WTC11 (cell line): ENCODE measurements around the gene SMYD1.

ENCODE experiments used
- FOXK1 ChIP-seq: sonication (generic); formaldehyde crosslinking; IDR thresholded peaks from 2 replicates; pipeline ENCODE4 v1.8.0; 2022; ENCODE audit warnings: mild to moderate bottlenecking, moderate library complexity, missing genetic modification reagents
- JUN ChIP-seq: sonication (generic); formaldehyde crosslinking; IDR thresholded peaks from 2 replicates; pipeline ENCODE4 v1.8.0; 2023; ENCODE audit warnings: mild to moderate bottlenecking, missing genetic modification reagents
- KAT7 ChIP-seq: sonication (generic); formaldehyde crosslinking; IDR thresholded peaks from 2 replicates; pipeline ENCODE4 v1.8.1; 2023; ENCODE audit warnings: missing genetic modification reagents, mild to moderate bottlenecking, borderline replicate concordance
- NFYB ChIP-seq: sonication (generic); formaldehyde crosslinking; conservative IDR thresholded peaks from 2 replicates; pipeline ENCODE4 v1.8.0; 2022; ENCODE audit warnings: low read depth, missing genetic modification reagents
- NR1H2 ChIP-seq: sonication (generic); formaldehyde crosslinking; IDR thresholded peaks from 2 replicates; pipeline ENCODE4 v1.9.0; 2021; ENCODE audit warnings: mild to moderate bottlenecking, moderate library complexity, missing genetic modification reagents
- ZNF671 ChIP-seq: fragments of 250-450 bp; sonication (Bioruptor Pico); IDR thresholded peaks from 2 replicates; pipeline ENCODE4 v1.8.0; 2021; ENCODE audit warnings: mild to moderate bottlenecking
- TF ChIP-seq, protein P1 (sequence below): fragments of 200-600 bp; IDR thresholded peaks from 2 replicates; pipeline ENCODE4 v1.8.0; 2022; ENCODE audit warnings: antibody characterized with exemption
- TF ChIP-seq, protein P2 (sequence below): sonication (generic); formaldehyde crosslinking; IDR thresholded peaks from 2 replicates; pipeline ENCODE4 v1.8.1; 2023; ENCODE audit warnings: mild to moderate bottlenecking, moderate library complexity, missing genetic modification reagents
- TF ChIP-seq, protein P3 (sequence below): sonication (generic); formaldehyde crosslinking; conservative IDR thresholded peaks from 2 replicates; pipeline ENCODE4 v1.8.1; 2023; ENCODE audit warnings: mild to moderate bottlenecking, low read depth, missing genetic modification reagents, moderate library complexity

DNA sequence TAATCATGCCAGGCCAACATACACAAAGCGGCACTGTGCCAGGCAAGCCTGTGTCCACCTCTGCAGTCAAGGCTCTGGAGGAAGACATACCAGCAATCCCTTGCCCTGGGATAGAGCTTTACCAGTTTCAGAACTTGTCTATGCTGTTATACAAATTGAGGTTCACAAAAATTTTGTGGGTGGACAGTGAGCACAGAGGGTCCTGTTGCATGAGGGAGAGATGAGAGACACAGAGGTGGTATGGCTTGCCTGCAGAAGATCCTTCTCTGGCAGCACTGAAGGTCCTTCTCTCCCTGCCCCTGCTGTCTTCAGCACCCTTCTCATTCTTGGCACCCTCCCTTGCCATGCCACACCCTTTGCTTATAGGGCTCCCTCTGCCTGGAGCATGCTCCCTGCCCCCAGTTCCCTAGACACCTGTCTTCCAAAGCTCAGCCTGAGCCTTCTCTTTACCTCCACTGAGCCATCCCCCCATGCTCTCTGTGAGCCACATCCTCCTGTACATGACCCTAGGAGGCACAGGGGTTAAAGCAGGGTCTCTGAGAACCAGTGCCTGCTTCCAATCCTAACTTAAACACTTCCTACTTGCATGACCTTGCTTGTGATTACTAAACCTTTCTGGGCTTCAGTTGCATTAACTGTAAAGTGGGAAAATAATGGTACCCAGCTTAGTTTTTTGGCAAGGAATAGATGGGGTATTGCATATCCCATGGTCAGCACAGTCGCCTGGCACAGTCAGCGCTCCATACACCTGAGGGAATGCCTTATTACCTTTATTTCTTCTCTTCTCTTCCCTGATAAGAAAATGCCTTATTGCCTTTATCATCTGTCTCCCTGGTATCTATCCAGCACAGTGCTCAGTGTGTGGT, 59.4 kb downstream of the SMYD1 start:
- TF ChIP-seq, protein P1, sequence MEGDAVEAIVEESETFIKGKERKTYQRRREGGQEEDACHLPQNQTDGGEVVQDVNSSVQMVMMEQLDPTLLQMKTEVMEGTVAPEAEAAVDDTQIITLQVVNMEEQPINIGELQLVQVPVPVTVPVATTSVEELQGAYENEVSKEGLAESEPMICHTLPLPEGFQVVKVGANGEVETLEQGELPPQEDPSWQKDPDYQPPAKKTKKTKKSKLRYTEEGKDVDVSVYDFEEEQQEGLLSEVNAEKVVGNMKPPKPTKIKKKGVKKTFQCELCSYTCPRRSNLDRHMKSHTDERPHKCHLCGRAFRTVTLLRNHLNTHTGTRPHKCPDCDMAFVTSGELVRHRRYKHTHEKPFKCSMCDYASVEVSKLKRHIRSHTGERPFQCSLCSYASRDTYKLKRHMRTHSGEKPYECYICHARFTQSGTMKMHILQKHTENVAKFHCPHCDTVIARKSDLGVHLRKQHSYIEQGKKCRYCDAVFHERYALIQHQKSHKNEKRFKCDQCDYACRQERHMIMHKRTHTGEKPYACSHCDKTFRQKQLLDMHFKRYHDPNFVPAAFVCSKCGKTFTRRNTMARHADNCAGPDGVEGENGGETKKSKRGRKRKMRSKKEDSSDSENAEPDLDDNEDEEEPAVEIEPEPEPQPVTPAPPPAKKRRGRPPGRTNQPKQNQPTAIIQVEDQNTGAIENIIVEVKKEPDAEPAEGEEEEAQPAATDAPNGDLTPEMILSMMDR: no peak
- TF ChIP-seq JUN (CRISPR knock-in tag): no peak
- TF ChIP-seq, protein P2, sequence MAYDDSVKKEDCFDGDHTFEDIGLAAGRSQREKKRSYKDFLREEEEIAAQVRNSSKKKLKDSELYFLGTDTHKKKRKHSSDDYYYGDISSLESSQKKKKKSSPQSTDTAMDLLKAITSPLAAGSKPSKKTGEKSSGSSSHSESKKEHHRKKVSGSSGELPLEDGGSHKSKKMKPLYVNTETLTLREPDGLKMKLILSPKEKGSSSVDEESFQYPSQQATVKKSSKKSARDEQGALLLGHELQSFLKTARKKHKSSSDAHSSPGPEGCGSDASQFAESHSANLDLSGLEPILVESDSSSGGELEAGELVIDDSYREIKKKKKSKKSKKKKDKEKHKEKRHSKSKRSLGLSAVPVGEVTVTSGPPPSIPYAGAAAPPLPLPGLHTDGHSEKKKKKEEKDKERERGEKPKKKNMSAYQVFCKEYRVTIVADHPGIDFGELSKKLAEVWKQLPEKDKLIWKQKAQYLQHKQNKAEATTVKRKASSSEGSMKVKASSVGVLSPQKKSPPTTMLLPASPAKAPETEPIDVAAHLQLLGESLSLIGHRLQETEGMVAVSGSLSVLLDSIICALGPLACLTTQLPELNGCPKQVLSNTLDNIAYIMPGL (CRISPR knock-in tag): no peak
- TF ChIP-seq FOXK1: no peak
- no peak for TF ChIP-seq KAT7 (CRISPR knock-in tag)
- no peak for TF ChIP-seq ZNF671 (CRISPR knock-in tag)
- TF ChIP-seq, protein P3, sequence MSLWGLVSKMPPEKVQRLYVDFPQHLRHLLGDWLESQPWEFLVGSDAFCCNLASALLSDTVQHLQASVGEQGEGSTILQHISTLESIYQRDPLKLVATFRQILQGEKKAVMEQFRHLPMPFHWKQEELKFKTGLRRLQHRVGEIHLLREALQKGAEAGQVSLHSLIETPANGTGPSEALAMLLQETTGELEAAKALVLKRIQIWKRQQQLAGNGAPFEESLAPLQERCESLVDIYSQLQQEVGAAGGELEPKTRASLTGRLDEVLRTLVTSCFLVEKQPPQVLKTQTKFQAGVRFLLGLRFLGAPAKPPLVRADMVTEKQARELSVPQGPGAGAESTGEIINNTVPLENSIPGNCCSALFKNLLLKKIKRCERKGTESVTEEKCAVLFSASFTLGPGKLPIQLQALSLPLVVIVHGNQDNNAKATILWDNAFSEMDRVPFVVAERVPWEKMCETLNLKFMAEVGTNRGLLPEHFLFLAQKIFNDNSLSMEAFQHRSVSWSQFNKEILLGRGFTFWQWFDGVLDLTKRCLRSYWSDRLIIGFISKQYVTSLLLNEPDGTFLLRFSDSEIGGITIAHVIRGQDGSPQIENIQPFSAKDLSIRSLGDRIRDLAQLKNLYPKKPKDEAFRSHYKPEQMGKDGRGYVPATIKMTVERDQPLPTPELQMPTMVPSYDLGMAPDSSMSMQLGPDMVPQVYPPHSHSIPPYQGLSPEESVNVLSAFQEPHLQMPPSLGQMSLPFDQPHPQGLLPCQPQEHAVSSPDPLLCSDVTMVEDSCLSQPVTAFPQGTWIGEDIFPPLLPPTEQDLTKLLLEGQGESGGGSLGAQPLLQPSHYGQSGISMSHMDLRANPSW (CRISPR knock-in tag): no peak
- TF ChIP-seq NR1H2: no peak
- TF ChIP-seq NFYB (CRISPR knock-in tag): no peak
